Colon (tissue), 2 donors: Measurements from ENCODE around the gene HP.
A peak's percentile ranks its signal among the peaks of the same experiment; 100 is the strongest.
"Not testable (repeated sequence)": the region's sequence is repeated elsewhere in the genome, so short reads cannot be mapped to it uniquely, and the experiment has no call there.

Source experiments
- FAIRE-seq: peaks from 2 replicates; lab custom pipeline; 2012; peaks lifted over from hg19 to GRCh38; lab: Jason Lieb, UNC
- donor health status: control.
- donor health status: control.

HP gene, protein sequence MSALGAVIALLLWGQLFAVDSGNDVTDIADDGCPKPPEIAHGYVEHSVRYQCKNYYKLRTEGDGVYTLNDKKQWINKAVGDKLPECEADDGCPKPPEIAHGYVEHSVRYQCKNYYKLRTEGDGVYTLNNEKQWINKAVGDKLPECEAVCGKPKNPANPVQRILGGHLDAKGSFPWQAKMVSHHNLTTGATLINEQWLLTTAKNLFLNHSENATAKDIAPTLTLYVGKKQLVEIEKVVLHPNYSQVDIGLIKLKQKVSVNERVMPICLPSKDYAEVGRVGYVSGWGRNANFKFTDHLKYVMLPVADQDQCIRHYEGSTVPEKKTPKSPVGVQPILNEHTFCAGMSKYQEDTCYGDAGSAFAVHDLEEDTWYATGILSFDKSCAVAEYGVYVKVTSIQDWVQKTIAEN

DNA sequence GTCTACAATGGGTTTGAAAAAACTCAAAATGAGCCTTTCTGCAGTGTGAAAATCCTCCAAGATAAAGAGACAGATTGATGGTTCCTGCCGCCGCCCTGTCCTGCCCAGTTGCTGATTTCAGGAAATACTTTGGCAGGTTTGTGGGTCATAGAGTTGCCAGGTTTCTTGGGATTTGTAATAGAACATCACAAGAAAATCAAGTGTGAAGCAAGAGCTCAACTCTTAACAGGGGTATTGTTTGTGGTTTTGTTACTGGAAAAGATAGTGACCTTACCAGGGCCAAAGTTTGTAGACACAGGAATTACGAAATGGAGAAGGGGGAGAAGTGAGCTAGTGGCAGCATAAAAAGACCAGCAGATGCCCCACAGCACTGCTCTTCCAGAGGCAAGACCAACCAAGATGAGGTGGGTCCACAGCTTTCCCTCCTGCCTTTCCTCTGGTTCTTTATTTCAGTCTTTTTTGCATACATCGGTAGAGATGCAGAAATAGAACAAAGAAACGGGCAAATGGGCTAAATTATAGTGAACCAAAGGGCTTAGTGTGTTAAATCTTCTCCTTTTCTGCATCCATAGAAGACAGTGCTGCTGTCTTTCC lies at the start of gene HP:
Gene HP, plus strand, starts transcription at position 252 of the 594 bp plus-strand sequence. Its CDS starts 148 bp downstream, at position 400.
- FAIRE-seq: not testable (repeated sequence)

DNA sequence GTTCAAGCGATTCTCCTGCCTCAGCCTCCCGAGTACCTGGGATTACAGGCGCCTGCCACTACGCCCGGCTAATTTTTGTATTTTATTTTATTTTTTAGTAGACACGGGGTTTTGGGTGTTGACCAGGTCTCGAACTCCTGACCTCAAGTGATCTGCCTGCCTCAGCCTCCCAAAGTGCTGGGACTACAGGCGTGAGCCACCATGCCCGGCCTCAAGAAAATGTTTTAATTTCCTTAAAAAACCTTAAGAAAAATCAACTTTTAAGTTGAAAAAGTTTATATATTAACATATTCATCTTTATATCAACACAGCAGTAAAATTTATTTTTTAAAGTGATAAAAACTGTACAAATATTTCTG lies 46.3 kb upstream of the HP start:
- not testable (repeated sequence) for FAIRE-seq

DNA sequence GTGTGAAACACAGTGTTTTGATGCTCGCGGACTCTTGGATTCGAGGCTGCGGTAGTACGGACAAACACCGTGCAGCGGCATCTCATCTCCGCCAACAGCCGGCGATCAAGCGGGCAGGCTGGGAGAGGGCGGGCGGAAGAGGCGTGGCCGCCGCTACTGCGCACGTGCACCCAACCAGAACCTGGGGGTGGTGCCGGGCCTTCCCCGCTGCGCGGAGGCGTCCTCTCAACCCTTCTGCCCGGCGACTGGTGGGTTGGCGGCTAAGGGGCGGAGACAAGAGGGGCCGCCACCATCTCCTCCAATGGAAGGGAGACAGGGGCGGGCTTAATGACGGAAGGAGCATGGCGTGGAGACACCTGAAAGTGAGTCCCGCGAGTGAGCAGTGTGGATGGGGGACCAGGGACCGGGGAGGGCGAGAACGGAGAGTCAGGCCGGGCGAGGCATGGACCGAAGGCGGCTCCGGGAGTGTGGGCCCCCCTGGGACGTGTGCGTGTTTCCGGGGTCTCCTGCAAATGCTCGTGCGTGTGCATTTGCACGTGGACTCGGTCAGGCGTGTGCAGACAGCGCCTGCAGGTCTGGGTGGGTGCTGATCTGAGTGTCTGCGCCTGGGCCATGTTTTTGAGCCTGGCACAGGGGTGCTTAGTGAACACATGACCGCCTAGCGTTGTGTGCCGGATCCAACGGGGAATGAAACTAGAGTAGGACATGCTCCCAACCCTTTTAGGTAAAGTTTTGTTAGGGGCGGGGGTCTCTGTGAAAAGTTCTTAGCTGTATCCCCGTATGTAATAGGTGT lies 45.7 kb upstream of the HP start, which contains the start of gene DHODH:
Gene DHODH, plus strand, starts transcription at position 321 of the 793 bp plus-strand sequence. Its CDS starts 21 bp downstream, at position 342.
- peak; percentile 41 for FAIRE-seq

DNA sequence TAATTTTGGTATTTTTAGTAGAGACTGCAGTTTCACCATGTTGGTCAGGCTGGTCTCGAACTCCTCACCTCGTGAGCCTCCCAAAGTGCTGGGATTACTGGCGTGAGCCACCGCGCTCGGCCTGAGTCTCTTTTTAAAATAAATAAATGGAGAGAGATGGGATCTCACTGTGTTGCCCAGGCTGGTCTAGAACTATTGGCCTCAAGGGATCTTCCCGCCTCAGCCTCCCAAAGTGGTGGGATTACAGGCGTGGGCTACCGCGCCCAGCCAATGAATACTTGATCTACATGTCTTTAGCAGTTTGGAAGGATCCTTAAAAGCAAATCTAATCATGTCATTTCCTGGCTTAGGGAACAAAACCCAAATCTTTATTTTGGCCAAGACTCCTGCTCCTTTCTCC lies 44.5 kb upstream of the HP start:
- no peak for FAIRE-seq

DNA sequence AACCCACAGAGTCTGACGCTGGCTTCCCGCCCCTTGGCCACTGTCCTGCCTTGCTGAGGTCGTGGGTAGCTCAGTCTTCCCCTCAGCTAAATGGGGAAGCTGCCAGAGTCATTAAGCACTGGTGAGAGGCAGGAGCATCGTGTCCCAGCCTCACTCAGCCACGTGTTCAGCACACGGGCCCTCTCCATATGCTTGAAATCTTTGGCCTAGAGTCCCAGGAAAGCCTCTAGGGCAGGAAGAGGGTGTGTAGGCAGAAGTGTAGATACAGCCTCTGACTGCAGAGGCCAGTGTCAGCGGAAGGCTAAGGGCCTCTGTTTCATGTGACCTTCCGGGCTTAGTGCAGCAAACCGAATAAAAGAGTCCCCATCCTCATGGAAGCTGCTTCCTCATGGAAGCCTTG lies 41.7 kb upstream of the HP start:
- FAIRE-seq: no peak

DNA sequence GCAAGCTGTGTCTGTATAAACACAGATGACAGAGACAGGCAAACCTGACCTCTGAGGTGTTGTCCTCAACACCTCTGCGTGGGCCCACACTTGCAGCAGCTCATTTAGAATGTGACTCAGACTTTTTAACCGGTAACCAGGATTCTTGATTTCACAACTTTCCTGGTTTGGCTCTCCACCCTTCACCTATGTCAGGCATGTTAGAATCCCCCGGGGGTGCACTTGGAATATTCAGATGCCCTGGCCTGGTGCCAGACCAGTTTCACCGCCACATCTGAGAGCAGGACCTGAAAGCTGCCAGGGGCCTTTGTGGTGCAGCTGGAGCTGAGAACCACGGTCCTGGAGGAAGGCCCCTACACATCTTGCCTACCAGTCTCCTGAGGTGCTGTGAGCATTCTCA lies 40.9 kb upstream of the HP start:
- FAIRE-seq: no peak

DNA sequence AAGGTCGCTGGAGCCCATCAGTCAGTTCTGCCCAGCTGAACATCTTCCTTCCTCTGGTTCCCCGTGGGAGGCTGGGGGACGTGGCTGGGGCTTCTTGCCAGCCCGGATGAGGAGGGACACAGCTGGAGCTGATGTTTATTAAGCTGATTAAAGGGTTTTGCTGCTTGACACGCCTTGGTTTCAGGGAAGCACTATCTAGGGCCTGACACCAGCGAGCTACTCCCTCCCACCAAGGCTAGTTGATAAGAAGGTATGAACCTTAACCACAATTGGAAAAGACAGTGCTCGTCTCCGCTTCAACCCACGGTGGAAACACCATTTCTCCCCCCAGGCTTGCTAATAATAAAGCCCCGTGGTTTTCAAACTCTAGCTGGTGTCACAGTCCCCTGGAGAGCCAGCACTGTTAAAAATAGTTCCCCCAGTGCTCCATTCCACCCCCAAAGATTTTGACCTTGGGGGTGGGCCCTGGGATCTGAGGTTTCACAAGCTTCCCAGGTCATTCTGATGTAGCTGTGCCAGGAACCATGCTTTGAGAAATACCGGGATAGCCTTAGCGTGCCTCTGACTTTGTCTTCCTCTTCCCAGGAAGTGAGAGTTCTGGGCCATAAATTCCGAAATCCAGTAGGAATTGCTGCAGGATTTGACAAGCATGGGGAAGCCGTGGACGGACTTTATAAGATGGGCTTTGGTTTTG lies 40.3 kb upstream of the HP start:
- FAIRE-seq: no peak

DNA sequence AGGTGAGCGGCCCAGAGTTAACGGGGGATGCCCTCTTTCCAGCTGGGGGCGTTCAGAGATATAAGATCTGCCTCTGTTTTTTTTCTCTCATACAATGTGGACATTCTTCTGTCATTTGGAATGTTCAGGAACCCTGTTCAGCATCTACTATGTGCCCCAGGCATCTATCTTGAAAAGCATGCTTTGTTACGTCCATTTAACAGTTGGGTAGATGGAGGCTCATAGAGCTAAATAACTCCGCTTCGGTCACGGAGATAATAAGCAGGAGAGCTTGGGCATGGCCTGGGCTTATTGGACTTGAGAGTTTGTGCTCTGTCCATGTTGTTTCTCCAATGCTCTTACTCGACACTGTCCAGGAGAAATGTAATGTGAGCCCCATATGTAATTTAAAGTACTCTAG lies 39.6 kb upstream of the HP start:
- no peak for FAIRE-seq

DNA sequence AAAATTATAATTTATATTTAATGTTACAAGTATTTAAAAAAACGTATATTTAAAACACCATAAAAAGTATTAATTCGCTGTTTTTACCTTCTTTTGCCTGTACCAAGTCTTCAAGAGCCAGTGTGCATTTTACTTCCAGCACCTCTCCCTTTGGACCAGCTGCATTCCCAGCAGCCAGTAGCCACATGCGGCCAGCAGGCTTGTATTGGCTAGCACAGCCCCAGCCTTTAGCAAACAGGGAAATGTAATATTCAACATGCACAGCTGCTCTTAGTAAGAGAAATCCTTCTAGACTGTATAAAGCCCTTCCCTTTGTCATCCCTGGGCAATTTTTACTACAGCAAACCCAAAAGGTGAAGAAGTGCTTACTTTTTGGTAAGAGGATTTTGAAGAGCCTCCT lies 39.2 kb upstream of the HP start:
- FAIRE-seq: no peak

DNA sequence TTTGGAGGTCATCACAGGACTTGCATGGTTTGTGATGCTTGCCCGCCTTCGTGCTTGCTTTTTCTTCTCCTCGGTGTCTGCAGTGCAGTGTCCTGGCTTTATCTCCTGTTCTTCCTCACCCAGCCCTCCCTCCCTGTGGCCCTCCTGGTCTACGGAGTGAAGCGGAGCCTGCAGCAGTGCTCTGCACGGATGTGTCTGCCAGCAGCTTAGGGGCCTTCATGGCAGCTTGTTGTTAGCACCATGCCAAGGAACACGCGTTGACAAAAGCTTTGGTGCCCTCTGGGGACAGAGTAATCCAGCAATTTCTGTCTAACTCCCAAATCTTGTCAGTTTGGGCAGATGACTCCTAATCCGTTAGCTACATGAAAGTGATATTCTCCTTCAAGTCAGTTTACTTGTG lies 35.8 kb upstream of the HP start:
- FAIRE-seq: no peak

DNA sequence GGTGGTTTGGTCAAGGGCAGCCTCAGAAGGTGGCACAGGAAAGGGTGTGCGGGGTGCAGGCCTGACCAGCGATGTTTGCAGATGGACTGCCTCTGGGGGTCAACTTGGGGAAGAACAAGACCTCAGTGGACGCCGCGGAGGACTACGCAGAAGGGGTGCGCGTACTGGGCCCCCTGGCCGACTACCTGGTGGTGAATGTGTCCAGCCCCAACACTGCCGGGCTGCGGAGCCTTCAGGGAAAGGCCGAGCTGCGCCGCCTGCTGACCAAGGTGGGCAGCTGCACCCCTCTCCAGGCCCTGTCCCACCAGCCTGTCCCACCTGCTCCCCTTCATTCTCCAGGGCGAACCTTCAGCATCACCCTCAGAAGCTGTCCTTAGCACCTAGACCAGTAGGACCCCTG lies 33.3 kb upstream of the HP start:
- no peak for FAIRE-seq

DNA sequence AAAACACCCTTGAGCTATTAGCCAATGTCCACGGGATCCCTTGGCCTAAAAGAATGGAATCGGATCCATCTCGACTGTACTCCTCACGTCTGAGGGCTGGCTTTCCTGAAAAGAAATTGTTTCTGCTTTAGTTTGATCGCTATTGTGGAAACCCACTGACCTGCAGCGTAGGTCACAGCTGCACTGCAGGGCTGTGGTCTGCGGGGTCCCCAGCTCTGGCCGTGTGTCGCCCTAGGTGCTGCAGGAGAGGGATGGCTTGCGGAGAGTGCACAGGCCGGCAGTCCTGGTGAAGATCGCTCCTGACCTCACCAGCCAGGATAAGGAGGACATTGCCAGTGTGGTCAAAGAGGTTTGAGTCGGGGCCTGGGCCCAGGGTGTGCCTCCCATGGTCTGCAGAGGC lies 32.2 kb upstream of the HP start:
- no peak for FAIRE-seq

DNA sequence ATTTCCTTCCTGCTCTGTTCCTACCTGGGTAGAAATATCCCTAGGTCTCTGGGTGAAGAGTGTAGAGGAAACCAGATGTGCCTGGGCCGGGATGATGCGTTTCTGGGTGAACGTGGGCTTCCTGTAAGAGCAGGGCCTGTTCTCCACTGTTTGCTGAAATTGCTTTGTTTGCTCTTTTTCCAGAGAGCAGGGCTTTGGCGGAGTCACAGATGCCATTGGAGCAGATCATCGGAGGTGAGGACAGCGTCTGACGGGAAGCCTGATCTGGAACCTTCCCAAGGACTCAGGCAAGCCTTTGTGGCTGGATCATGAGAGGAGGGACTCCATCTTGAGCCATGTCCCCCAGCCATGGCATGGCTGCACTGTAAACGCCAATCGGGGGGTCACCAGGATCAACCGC lies 30.3 kb upstream of the HP start:
- no peak for FAIRE-seq

DNA sequence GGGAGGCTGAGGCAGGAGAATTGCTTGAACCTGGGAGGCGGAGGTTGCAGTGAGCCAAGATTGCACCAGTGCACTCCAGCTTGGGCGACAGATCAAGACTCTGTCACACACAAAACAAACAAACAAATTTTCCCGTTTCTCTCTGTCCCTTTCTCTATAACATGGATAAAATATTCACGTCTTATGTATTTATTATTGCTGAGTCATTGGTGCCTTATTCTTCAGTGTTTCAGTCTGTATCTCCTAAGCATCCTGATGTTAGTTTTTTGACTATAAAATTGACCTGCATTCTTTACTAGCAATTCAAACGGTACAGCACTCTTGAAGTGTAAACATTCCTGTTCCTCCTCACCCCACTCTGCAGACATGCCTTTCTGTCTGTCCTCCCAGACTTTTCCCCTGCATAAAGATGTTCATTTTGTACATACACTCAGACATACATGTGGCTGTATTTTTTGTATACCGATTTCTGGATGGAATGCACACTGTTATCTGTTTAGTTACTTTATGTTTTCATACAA lies 29.4 kb upstream of the HP start:
- no peak for FAIRE-seq

DNA sequence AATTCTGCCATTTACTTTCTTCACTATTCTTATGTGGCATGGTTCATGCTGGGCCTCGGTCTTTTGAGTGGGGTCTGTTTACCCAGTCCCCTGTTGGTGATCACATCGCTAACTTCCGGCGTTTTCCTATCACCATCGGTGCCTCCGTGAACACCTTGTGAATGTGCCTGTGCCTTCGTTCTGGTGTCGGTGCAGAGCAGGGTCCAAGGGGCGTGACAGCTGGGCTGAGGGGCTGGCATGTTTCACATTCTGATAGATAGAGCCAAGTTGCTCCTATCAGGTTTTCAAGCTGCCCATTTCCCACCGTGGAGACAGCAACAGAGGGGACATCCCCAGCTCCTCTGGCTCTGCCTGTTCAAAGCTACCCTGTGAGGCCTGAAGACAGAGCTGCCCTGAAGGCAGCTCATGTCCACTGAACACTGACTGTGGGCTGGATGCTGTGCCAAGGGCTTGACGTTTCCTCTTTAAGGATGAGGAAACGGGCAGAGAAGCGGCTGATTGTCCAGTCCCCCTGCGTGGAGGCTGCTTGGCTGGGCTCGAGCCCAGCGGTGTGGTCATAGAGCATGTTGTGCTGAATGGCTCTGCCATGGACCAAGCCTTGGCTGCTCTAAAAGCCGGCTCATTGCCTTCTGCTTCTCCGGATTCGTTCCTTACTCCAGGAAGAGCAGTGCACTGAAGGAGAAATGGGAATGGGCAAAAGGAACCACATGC lies 28.7 kb upstream of the HP start:
- no peak for FAIRE-seq

DNA sequence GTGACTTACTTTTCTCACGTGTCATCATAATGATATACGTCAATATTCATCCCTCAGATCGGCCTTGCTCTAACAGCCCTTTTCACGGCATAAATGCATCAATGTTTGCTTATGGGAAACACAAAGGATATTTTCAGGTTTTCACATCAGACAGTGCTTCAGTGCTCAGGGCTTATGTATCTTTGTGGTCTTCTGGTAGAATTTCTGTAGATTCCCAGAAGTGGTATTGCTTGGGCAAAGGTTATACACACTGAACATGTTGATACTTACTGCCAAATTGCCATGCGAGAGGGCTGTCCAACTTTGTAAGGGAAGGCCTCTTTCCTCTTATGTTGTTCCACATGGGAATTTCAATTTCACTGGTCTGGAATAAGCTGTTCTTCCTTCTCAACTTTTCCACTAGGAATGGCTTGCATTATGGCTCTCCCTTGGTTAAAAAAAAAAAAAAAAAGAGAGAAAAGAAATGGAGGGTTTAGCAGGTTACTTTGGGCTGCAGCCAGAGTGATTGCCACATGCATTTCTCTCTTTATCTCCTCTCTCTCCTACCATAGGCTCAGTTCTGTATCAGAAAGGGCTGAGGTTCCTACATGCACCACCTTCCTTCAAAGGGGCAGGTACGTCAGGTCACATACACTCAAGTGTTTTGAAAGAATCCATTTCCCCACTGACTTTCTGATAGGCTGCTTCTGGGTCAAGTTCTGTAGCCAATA lies 26.5 kb upstream of the HP start:
- FAIRE-seq: no peak

DNA sequence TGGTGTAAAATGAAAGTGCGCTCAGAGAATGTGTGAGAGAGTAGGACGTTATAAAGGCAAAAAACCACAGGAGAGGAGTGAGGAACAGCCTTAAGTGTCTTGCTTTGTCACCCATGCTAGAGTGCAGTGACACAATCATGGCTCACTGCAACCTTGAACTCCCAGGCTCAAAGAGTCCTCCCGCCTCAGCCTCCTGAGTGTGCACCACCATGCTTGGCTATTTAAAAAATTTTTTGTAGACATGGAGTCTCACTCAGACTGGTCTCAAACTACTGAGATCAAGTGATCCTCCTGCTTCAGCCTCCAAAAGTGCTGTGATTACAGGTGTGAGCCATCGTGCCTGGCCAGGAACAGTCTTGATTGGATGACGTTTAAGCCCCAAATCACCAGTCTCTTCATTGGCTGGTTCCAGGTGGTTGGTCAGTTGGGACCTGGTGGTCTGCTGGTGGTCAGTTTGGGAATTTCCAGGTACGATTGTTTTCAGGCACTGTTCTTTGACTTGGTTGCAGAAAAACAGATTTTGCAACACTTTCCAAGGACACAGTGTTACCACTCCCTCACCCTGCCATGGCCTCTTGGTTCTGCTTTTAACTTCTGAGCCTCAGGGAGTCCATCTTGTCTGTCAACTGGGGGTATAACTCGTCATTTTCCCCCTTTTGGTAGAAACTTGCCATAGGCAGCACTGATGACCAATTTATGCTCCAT lies 24.6 kb upstream of the HP start:
- FAIRE-seq: no peak

DNA sequence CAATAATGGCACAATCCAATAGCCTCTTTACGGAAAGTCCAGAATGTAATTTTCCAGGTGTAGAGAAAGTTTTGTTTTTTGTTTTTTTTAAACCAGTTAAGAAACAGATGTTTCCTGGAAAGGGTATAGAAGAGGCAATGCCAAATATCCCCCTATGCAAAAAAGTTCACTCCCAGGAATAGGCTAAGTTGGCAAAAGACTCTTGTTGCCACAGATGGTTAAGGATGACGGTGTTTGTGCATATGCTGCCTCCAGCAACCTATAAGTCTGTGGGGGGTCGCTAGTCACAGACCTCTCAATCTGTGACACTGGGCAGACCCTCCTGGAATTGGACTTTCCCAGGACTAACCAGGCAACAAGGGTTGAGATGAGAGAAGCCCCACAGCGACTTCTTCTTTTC lies 20.9 kb upstream of the HP start:
- no peak for FAIRE-seq

DNA sequence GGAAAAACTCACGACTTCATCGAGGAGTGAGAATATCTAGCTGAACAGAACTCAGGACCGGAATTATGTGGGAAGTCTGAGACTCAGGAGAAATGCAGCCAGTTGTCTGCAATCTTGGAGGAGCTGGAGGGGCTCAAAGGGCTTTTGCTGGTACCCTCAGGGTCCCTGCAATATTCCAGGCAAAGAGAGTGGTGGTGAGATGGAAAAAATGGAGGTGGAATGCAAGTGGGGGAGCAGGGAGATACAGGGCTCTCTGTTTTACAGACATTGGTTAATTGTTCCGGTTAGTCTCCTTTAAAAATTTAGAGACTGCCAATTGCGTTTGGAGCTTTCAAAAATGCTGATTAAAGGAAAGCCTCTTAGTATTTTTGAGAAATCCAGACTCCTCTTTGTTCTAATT lies 18.2 kb upstream of the HP start:
- FAIRE-seq: no peak

DNA sequence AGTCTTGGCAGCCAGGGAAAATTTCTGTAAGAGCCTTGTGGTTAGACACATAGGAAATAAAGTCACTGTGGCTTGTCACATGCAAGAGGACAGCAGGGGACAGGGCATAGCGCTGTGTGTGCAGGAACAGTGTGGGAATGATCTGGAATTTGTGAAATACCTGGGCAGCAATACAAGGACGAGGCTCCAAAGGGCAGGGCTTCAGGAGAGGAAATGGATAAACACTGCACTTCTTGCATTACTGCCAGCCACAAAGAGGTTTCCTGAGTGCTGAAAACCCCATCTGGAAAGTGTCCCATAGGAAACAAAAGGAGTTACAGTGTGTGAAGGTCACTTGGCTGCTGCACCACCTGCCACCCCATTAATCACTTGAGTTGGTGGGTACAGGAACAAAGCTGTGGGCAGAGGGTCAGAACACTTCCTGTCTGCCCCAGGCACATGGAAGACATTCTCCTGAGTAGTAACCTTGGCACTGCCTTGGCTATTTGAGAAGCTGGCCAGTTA lies 12.1 kb upstream of the HP start:
- FAIRE-seq: no peak
